Measurements from ENCODE around the gene MCM6. TPM values are rescaled to one million over a fixed set of nuclear protein-coding genes. Genes with fewer than 3 reads are reported as not detected.
"Not testable (repeated sequence)": the region's sequence is repeated elsewhere in the genome, so short reads cannot be mapped to it uniquely, and the experiment has no call there.

The MCM6 gene
- total and polyA plus RNA-seq, 4 donors = 19.2 to 33.8 (median 25.8) TPM

DNA sequence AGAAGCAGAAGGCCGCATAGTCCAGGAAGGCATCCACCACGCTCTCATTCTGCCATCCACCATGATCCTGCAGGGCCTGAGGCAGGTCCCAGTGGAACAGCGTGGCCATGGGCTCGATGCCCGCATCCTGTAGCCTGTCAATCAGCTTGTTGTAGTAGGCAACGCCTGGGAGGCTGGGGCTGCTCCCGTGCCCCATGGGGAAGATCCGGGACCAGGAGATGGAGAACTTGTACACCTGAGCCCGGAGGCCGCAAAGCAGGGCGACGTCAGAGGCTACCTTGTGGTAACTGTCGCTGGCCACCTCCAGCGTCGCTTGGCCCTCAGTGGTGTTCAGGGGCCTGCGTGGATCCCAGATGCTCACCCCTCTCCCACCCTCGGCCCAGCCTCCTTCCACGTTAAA, 58.8 kb downstream of the MCM6 start:
- Histone ChIP-seq H3K27ac (ENCODE audit: low read depth, low read length) (no peak overlapping the region), H3K9me3 (ENCODE audit: control insufficient read depth, insufficient read depth, low read length) (no peaks in the 10 kb centered on the region), H3K36me3 (ENCODE audit: control insufficient read depth, insufficient read depth, low read length) (no peaks in the 10 kb centered on the region), H3K27me3 (ENCODE audit: control insufficient read depth, insufficient read depth, low read length) (no peaks in the 10 kb centered on the region), H3K4me1 (ENCODE audit: control insufficient read depth, insufficient read depth, low read length) (no peaks in the 10 kb centered on the region), H3K4me3 (ENCODE audit: low read depth, low read length) (no peak overlapping the region)
- DNase-seq (ENCODE audit: low read depth in 4 of 6, low spot score in 6 of 6) = no peak
- WGBS (ENCODE audit: insufficient coverage) = 90% methylated on average over 16 of the region's 18 CpGs

DNA sequence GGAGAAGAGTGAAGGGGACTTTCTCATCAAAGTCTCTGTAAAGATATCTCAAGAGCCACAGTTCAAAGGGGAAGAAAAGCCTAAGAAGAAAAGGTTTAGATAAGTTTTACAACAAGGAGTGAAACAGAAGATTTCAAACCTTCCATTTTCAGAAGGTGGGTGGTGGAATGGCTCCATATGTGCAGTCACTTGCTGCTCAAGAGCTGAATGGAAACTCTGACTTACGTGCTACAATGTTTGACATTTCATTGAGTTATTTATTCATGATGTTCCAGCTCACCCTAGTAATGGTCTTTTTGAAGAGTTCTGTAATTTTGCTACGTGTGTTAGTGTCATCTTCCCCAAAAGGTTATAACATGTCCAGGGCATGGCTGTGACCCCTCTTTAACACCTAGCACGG, 61.0 kb downstream of the MCM6 start:
- no CpG with 5 or more reads among the region's 3 CpGs for WGBS (ENCODE audit: insufficient coverage)
- no peak for DNase-seq (ENCODE audit: low read depth in 4 of 6, low spot score in 6 of 6)
- Histone ChIP-seq H3K27me3 (ENCODE audit: control insufficient read depth, insufficient read depth, low read length) (no peaks in the 10 kb centered on the region), H3K4me1 (ENCODE audit: control insufficient read depth, insufficient read depth, low read length) (no peaks in the 10 kb centered on the region), H3K9me3 (ENCODE audit: control insufficient read depth, insufficient read depth, low read length) (no peaks in the 10 kb centered on the region), H3K27ac (ENCODE audit: low read depth, low read length) (no peak overlapping the region), H3K4me3 (ENCODE audit: low read depth, low read length) (no peak overlapping the region), H3K36me3 (ENCODE audit: control insufficient read depth, insufficient read depth, low read length) (no peaks in the 10 kb centered on the region)

DNA sequence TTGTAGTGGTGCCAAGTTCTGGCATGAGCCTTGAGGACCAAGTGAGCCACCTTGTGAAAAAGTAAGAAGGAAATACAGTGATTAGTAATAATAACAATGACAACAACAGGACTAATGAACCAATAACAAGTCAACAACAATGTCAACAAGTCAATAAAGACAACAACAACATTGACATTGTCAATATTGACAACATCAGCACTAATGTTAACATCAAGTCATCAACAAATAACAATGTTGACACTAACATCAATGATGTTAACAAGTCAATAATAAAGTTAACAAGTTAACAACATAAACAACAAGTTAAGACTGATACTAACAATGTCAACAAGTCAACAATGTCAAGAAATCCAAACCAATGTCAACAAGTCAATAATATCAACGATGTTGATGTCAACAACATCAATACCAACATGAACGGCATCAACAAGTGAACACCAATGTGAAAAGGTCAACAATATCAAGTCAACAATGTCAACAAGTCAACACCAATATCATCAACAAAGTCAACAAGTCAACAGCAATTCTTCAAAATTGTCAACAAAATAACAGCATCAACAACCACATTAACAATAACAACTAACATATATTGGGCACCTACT, 63.2 kb downstream of the MCM6 start:
- no peaks in the 10 kb centered on the region for H3K27me3 ChIP-seq (ENCODE audit: control insufficient read depth, insufficient read depth, low read length)
- H3K27ac ChIP-seq (ENCODE audit: low read depth, low read length) = no peak overlapping the region
- no peaks in the 10 kb centered on the region for H3K4me1 ChIP-seq (ENCODE audit: control insufficient read depth, insufficient read depth, low read length)
- H3K4me3 ChIP-seq (ENCODE audit: low read depth, low read length) = no peak overlapping the region
- DNase-seq (ENCODE audit: low read depth in 4 of 6, low spot score in 6 of 6) = no peak
- no peaks in the 10 kb centered on the region for H3K9me3 ChIP-seq (ENCODE audit: control insufficient read depth, insufficient read depth, low read length)
- no peaks in the 10 kb centered on the region for H3K36me3 ChIP-seq (ENCODE audit: control insufficient read depth, insufficient read depth, low read length)
- WGBS (ENCODE audit: insufficient coverage) = 84% methylated on average over 2 of the region's 2 CpGs

- H3K4me3 ChIP-seq (ENCODE audit: low read depth, low read length); H3K4me1 ChIP-seq (ENCODE audit: control insufficient read depth, insufficient read depth, low read length); H3K27ac ChIP-seq (ENCODE audit: low read depth, low read length); DNase-seq (ENCODE audit: low read depth in 4 of 6, low spot score in 6 of 6); H3K27me3 ChIP-seq (ENCODE audit: control insufficient read depth, insufficient read depth, low read length); H3K9me3 ChIP-seq (ENCODE audit: control insufficient read depth, insufficient read depth, low read length); H3K36me3 ChIP-seq (ENCODE audit: control insufficient read depth, insufficient read depth, low read length): not testable (repeated sequence)
- no CpG with 5 or more reads among the region's 3 CpGs for WGBS (ENCODE audit: insufficient coverage)
Observed at GRCh38 chr2:135807874-135808273, 68.4 kb downstream of the MCM6 start.

DNA sequence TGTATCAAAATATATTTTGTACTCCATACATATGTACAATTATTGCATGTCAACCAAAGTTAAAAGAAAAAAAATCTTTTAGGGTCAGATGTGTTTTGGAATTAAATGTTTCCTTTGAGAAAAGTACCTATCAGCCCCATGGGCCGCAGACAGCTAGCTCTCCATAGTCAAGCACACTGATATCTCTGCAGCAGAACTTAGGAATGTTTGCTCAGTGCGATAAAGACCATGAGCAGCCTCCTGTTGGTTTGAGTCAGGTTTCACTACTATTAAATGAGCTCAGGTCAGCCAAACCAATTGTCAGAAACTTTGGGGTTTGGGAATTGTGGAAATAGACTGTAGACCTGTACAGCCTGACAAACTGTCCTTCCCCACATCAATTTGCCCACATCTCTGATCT, 73.0 kb downstream of the MCM6 start:
- Histone ChIP-seq H3K4me1 (ENCODE audit: control insufficient read depth, insufficient read depth, low read length) (no peaks in the 10 kb centered on the region), H3K9me3 (ENCODE audit: control insufficient read depth, insufficient read depth, low read length) (no peaks in the 10 kb centered on the region), H3K36me3 (ENCODE audit: control insufficient read depth, insufficient read depth, low read length) (no peaks in the 10 kb centered on the region), H3K4me3 (ENCODE audit: low read depth, low read length) (no peak overlapping the region), H3K27ac (ENCODE audit: low read depth, low read length) (no peak overlapping the region), H3K27me3 (ENCODE audit: control insufficient read depth, insufficient read depth, low read length) (no peaks in the 10 kb centered on the region)
- no CpG with 5 or more reads among the region's 2 CpGs for WGBS (ENCODE audit: insufficient coverage)
- no peak for DNase-seq (ENCODE audit: low read depth in 4 of 6, low spot score in 6 of 6)

DNA sequence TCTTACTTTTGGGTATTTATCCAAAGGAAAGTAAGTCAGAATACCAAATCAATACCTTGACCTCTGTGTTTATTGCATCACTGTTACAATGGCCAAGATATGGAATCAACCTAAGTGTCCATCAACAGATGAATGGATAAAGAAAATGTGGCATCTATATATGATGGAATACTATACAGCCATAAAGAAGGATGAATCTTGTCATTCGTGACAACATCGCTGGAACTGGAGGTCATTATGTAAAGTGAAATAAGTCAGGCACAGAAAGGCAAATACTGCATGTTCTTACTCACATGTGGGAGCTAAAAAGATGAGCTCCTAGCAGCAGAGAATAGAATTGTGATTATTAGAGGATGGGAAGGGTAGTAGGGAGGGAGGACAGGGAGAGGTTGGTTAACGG, 73.9 kb downstream of the MCM6 start:
- 63% methylated on average over 3 of the region's 3 CpGs for WGBS (ENCODE audit: insufficient coverage)

GRCh38 chr2:135800513-135801460, 75.5 kb downstream of the MCM6 start:
- Histone ChIP-seq H3K4me3 (ENCODE audit: low read depth, low read length) (no peak overlapping the region), H3K9me3 (ENCODE audit: control insufficient read depth, insufficient read depth, low read length) (no peaks in the 10 kb centered on the region), H3K27ac (ENCODE audit: low read depth, low read length) (no peak overlapping the region), H3K36me3 (ENCODE audit: control insufficient read depth, insufficient read depth, low read length) (no peaks in the 10 kb centered on the region), H3K27me3 (ENCODE audit: control insufficient read depth, insufficient read depth, low read length) (no peaks in the 10 kb centered on the region), H3K4me1 (ENCODE audit: control insufficient read depth, insufficient read depth, low read length) (peaks cover 3% of the 10 kb centered on the region)
- WGBS (ENCODE audit: insufficient coverage) = 94% methylated on average over 4 of the region's 9 CpGs
- DNase-seq (ENCODE audit: low read depth in 4 of 6, low spot score in 6 of 6) = no peak

More for the DNA sequence above, 73.9 kb downstream of the MCM6 start:
- Histone ChIP-seq H3K4me1 (ENCODE audit: control insufficient read depth, insufficient read depth, low read length) (peaks cover 3% of the 10 kb centered on the region), H3K36me3 (ENCODE audit: control insufficient read depth, insufficient read depth, low read length) (no peaks in the 10 kb centered on the region), H3K27me3 (ENCODE audit: control insufficient read depth, insufficient read depth, low read length) (no peaks in the 10 kb centered on the region), H3K4me3 (ENCODE audit: low read depth, low read length) (no peak overlapping the region), H3K27ac (ENCODE audit: low read depth, low read length) (no peak overlapping the region), H3K9me3 (ENCODE audit: control insufficient read depth, insufficient read depth, low read length) (no peaks in the 10 kb centered on the region)
- DNase-seq (ENCODE audit: low read depth in 4 of 6, low spot score in 6 of 6) = no peak

GRCh38 chr2:135799738-135800137, 76.5 kb downstream of the MCM6 start:
- Histone ChIP-seq H3K4me3 (ENCODE audit: low read depth, low read length) (no peak overlapping the region), H3K27me3 (ENCODE audit: control insufficient read depth, insufficient read depth, low read length) (no peaks in the 10 kb centered on the region), H3K27ac (ENCODE audit: low read depth, low read length) (no peak overlapping the region), H3K36me3 (ENCODE audit: control insufficient read depth, insufficient read depth, low read length) (no peaks in the 10 kb centered on the region), H3K4me1 (ENCODE audit: control insufficient read depth, insufficient read depth, low read length) (peaks cover 3% of the 10 kb centered on the region), H3K9me3 (ENCODE audit: control insufficient read depth, insufficient read depth, low read length) (no peaks in the 10 kb centered on the region)
- DNase-seq (ENCODE audit: low read depth in 4 of 6, low spot score in 6 of 6) = no peak
- WGBS (ENCODE audit: insufficient coverage) = 0% methylated on average over 1 of the region's 2 CpGs

DNA sequence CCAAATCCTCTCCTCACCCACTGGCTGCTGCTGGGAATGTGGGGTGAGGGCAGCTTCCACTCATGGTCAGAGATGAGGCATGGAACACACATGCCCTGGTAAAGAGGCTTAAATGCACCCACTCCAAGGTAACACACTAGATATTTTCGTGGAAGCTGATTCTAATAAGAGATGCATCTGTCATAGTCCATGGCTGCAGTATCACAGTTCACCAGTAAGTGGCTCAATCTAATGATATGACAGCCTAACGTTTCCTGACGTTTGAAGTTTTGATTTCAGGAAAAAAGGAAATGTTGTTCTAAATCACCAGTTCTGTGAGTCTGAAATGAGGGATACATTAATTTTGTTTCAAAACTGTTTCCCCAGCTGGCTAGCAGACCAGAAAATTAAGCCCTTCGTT, 77.5 kb downstream of the MCM6 start:
- 76% methylated on average over 4 of the region's 4 CpGs for WGBS (ENCODE audit: insufficient coverage)
- no peaks in the 10 kb centered on the region for H3K36me3 ChIP-seq (ENCODE audit: control insufficient read depth, insufficient read depth, low read length)

GRCh38 chr2:135798275-135798705, 78.0 kb downstream of the MCM6 start:
- no peak overlapping the region for H3K27ac ChIP-seq (ENCODE audit: low read depth, low read length)
- DNase-seq (ENCODE audit: low read depth in 4 of 6, low spot score in 6 of 6) = no peak
- no peak overlapping the region for H3K4me3 ChIP-seq (ENCODE audit: low read depth, low read length)
- H3K9me3 ChIP-seq (ENCODE audit: control insufficient read depth, insufficient read depth, low read length) = no peaks in the 10 kb centered on the region
- H3K4me1 ChIP-seq (ENCODE audit: control insufficient read depth, insufficient read depth, low read length) = peaks cover 3% of the 10 kb centered on the region
- H3K36me3 ChIP-seq (ENCODE audit: control insufficient read depth, insufficient read depth, low read length) = no peaks in the 10 kb centered on the region
- WGBS (ENCODE audit: insufficient coverage) = 92% methylated on average over 2 of the region's 5 CpGs
- H3K27me3 ChIP-seq (ENCODE audit: control insufficient read depth, insufficient read depth, low read length) = no peaks in the 10 kb centered on the region

More for the DNA sequence above, 77.5 kb downstream of the MCM6 start:
- H3K4me3 ChIP-seq (ENCODE audit: low read depth, low read length) = no peak overlapping the region
- H3K9me3 ChIP-seq (ENCODE audit: control insufficient read depth, insufficient read depth, low read length) = no peaks in the 10 kb centered on the region
- peak in 1 of 6 donors; percentile 24 for DNase-seq (ENCODE audit: low read depth in 4 of 6, low spot score in 6 of 6)
- peaks cover 3% of the 10 kb centered on the region for H3K4me1 ChIP-seq (ENCODE audit: control insufficient read depth, insufficient read depth, low read length)
- no peaks in the 10 kb centered on the region for H3K27me3 ChIP-seq (ENCODE audit: control insufficient read depth, insufficient read depth, low read length)
- no peak overlapping the region for H3K27ac ChIP-seq (ENCODE audit: low read depth, low read length)

Data from spinal cord (tissue), 10 donors.